NCI-H187 treated with DMSO at 0.1 percent for 48 hours (cell line): ENCODE measurements around the gene LITAF.
"Not testable (repeated sequence)": the region's sequence is repeated elsewhere in the genome, so short reads cannot be mapped to it uniquely, and the experiment has no call there.

Experiments
- DNase-seq: peaks from one replicate; lab custom pipeline; 2025; lab: John Stamatoyannopoulos, UW

Gene LITAF

DNA sequence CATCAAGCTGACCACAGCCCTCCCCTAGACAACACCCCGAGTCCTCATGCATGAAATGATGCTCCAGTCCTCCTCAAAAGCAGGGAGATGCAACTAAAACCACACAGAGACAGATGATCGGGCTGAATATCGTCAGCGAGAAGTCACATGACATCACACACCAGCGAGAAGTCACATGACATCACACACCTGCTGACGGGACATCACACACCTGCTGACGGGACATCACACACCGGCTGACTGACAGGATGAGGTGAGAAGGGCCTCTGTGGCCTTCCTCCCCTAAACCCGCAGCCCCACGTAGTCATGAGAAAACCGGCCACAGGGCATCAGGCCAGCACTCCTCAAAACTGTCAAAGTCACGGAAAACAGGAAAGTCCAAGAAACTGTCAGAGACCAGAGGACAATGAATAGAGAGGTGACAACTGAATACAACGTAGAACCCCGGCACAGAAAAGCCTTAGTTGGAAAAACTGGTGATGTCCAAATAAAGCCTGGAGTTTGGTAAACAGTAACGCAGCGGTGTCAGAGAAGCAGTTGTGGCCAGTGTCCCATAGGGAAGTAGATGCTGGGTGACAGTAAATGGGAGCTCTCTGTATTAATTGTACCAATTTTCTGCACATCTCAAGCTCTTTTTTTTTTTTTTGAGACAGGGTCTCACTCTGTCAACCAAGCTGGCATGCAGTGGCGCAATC is 14.3 kb downstream of the LITAF start:
- DNase-seq = no peak

DNA sequence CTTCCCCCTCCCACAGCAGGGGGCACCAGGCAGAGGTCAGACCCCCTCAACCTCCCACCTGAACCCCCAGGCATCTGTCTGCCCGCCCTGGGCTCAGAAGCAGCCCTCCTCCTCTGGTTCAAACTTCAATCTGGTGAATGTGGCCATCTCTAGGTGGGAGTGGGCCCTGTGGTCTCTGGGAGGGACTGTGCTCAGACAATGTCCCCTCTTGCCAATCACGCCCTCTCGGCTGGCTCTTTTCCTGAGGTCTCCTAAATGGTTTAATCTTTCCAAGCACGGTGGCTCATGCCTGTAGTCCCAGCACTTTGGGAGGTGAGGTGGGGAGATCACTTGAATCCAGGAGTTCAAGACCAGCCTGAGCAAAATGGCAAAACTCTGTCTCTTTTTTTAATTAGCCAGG is 15.2 kb downstream of the LITAF start:
- no peak for DNase-seq

DNA sequence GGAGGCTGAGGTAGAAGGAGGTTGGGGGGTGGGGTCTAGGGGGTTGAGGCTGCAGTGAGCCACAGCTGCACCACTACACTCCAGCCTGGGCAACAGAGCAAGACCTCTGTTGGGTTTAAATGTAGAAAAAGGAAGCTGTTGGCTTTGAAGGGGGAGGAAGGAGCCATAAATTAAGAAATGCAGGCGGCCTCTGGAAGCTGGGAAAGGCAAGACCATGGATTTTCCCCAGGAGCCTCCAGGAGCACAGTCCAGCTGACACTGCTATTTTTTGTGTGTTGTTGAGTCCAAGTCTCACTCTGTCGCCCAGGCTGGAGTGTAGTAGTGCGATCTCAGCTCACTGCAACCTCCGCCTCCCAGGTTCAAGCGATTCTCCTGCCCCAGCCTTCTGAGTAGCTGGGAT is 15.9 kb downstream of the LITAF start:
- DNase-seq = no peak

DNA sequence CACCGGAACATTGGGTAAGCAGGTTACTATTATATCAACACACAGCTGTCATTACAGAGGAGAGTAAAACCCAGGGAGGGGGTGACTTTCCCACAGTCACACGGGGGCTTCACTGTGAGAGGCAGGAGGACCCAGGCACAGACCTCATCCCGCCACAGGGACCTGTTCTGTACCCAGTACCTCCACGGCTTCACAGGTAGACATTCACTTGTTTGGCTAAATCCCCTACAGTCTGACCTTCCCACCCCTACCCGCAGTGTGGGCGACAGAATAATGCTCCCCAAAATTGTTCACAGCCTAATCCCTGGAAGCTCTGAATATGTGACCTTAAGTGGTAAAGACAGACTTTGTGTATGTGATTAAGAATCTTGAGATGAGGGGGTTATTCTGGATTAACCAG is 16.5 kb downstream of the LITAF start:
- DNase-seq = no peak

DNA sequence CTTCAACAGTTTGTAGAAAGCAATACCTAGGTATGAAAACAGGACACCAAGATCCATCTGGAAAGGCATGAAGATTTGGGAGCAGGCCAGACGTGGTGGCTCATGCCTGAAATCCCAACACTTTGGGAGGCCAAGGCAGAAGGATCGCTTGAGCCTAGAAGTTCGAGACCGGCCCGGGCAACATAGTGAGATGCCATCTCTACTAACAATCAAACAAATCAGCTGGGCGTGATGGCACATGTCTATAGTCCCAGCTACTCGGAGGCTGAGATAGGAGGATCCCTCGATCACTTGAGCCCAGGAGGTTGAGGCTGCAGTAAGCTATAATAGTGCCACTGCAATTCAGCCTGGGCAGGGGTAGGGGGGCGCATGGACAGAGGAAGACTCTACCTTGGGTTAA is 20.3 kb downstream of the LITAF start:
- DNase-seq = no peak

DNA sequence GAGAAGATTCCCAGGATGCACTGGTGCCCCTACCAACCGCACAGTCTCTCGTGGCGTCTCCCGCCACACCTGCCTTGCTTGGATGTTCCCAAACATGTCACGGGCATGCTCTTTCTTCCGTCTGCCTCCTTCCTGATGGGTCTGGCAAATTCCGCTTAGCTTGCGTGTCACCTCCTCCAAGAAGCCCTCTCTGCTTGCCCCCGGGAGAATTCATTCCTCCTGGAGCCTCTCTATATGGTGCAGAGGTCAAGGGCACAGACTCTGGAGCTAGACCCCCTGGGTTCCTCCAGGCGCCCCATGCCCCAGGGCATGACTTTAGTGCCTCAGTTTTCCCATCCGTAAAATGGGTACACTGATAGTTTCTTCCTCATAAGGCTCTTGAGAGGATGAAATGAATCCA is 21.1 kb downstream of the LITAF start:
- DNase-seq = no peak

DNA sequence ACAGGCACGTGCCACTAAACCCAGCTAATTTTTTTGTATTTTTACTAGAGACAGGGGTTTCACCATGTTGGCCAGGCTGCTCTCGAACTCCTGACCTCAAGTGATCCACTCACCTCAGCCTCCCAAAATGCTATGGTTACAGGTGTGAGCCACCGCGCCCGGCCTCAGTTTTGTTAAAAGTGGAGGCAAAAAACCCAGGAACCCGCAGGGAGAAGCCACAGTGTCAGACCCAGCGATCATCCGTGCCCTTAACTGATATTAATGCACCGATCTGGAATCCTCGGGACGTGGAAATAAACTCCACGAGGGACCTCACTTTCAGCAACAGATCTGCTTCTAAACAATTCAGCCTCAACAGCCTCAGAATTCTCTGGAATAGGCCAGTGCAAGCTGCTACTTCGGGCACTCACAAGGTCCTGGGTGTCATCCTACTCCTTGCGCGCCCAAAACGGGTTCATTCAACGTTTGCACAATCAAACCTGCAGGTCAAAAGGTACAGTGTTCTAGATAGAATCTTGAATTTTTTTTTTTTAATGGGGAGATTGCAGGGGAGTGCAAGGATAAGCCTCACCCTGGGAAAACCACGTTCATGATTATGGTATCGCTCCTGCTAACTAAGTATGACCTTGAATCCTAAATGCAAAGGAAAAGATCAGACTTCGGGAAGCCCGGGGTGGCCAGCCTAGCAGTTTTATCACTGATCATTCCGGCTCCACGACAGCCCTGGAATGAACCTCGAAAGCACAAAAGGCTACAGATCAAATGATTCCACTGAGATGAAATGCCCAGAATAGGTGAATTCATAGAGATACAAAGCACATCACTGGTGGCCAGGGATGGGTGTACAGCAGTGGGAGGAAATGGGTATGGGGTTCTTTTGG is 22.4 kb downstream of the LITAF start:
- DNase-seq = no peak

DNA sequence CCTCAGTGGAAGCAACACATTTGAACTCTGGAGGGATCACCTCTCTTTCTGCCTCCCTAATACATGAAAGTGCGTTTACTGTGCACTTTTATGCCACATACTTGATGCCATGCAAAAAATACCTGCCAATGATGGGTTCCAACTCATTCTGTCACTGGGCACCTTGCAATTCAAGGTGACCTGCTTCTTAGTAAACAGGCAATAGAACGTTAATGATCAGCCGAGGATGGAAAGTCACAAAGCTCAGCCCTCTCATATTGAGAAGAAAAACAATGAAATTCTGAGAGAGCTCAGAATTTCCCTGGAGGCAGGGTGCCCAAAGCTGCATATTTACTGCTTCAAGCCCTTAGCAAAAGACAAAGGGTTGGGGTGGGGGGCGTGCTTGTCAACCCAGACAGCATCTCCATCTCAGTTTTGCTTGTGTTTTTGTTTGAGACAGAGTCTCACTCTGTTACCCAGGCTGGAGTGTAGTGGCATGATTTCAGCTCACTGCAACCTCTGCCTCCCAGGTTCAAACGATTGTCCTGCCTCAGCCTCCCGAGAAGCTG is 23.2 kb downstream of the LITAF start:
- no peak for DNase-seq

DNA sequence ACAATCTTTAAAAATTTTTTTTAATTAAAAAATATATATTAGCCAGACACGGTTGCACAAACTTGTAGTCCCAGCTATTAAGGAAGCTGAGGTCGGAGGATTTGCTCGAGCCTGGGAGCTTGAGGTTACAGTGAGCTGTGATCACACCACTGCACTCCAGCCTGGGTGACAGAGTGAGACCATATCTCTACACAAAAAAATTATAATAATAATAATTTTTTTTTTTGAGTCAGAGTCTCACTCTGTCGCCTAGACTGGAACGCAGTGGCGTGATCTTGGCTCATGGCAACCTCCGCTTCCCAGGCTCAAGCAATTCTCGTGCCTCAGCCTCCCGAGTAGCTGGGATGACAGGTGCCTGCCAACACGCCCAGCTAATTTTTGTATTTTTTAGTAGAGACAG is 23.8 kb downstream of the LITAF start:
- DNase-seq = no peak

DNA sequence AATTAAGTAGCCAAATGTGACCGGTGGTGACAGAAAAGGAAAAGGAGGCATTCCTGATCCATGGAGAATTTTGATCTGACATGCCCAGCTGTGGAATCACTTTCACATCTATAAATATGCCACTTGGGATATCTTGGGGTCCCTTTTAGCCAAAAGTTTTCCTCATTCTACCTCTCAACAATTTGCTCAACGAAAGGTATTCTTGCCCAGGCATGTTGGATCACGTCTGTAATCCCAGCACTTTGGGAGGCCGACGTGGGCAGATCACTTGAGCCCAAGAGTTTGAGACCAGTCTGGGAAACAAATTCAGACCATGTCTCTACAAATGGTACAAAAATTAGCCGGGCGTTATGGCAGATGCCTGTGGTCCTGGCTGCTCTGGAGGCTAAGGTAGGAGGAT is 24.3 kb downstream of the LITAF start:
- no peak for DNase-seq

DNA sequence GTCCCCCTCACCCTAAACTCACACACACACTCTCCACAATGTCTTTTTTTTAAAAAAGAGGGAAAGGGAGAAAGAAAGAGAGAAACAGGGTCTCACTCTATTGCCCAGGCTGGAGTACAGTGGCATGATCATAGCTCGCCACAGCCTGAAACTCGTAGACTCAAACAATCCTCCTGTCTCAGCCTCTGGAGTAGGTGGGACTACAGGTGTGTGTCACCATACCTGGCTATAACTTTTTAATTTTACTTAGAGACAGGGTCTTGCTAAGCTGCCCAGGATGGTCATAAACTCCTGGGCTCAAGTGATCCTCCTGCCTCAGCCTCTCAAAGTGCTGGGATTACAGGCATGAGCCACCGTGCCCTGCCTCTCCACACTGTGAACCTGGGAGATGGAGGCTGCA is 24.9 kb downstream of the LITAF start:
- no peak for DNase-seq

DNA sequence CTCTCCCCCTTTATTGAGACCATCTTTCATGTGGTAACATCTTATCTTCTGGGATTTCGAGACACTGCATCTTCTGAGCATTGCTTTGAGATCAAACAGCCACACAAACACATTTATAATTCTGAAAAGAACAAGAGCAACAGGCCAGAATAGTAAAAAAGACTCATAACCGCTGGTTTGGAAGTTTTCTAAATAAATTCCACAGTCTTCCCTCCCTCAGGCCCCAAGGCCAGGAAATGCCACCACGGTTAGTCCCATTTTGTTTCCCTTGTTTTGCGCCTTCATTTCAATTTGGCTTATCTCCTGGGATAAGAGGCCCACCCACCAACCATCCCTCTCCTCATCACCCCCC is 25.3 kb downstream of the LITAF start:
- no peak for DNase-seq

DNA sequence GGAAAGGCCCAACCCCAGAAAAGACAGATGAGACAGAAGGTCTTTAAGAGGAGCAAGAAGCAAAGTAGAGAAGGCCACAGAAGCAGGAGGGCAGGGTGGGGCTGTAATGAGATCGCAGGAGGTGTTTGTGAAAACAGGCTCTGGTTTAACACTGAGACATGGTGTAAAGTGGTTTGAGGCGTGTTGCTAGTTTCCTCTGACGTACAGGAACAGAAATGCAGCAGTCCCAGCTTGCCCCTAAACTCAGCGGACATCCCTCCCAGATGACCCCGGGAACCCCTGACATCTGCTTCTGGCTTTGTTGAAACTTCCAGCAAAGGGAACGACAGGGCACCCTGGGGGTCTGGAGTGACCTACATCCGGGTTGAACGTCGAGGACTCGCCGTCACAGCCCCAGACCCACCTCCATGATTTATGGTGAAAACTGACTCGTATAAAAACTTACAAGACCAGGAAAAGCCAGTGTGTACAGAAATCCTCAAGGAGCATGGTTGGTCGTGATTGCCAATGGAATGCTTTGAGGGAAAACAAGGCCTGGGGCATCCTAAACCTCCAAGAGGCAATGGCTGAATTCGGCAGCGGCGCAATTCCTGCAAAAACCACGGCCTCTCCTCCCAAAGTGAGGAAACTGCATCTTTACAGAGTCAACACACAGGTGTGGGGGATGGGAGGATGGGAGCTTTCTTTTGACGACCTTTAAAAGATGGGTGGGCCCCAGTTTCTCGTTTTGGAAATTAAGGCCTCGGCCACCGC is 25.8 kb downstream of the LITAF start:
- no peak for DNase-seq

DNA sequence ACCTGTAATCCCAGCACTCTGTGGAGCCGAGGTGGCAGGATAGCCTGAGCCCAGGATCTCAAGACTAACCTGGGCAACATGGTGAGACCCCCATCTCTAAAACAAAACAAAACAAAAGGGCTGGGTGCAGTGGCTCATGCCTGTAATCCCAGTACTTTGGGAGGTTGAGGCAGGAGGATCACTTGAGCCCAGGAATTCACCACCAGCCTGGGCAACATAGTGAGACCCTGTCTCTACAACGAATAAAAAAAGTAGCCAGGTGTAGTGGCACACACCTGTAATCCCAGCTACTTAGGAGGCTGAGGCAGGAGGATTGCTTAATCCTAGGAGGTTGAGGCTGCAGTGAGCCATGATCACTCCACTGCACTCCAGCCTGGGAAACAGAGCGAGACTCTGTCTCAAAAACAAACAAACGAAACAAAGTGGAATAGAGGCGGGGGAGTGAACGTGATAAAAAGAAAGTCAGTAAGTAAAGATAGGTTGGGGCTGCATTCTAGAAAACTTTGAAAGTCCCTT is 28.4 kb downstream of the LITAF start:
- DNase-seq = not testable (repeated sequence)

DNA sequence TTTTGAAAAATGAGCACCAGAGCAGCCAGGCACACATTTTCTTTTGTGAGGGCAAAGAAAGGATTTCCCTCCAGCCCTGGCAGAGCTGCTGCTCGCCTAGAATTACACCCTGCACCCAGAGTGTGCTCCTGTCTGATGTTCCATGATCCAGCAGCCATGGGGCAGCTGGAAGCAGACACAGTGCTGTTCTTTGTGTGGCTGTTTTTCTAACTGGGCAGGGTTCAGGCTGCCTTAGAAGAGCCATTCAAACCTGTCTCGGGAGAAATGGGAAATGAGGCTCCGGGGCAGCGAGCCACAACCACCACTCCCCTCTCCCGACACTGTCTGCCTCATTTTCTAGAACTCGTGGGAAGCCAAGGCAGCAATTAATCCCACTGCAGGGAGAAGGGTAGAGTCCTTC is 28.9 kb downstream of the LITAF start:
- DNase-seq = no peak

DNA sequence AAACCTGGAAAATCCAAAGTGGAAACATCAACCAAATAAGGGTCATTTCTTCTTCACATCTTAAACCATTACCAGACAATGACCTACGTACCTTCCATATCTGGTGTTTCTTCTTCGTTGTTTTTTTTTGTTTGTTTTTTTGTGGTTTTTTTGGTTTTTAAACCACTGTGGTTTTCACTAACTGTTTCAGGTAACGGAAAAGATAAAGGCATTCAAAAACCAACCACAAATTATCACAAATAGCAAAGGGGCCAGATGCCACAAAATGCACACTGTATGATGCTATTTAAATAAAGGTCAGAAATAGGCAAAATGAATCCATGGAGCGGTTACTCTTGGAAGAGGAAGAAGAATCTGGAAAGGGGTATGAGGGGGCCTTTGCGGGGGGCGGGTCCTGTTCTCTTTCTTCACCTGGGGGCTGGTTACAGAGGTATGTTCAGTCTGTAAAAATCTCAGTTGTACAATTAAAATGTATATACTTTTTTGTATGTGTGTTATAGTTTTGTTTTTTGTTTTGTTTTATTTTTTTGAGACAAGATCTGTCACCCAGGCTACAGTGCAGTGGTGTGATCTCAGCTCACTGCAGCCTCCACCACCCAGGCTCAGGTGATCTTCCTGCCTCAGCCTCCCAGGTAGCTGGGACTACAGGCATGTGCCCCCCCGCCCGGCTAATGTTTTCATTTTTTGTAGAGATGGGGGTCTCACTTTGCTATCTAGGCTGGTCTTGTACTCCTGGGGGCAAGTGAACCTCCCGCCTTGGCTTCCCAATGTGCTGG is 29.6 kb downstream of the LITAF start:
- DNase-seq = no peak

DNA sequence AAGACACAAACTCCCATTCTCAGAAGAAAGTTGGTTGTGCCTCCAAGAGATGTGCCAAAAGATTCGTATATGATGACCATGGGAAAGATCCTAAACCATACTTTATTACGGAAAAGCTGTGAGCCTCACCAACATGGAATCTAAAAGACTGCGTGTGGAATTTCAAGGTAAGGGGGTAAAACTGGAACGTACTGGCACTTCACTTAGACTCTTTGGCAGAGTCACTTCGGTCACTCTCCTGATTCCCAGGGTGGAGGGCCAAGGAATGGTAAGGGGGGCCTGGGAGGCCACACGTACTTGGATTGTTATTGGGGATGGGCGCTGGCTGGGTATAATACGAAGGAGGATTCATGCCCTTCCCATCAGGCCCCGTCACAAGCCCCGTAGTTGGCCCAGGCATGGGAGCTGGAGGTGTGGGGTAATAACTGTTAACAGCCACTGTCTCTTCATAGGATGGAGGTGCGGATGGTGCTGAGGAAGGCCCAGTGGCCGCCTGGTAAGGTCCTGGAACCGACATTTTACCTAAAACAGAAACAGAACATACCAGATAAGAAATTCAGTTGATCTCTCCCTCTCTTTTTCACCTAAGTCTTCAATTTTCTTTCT is 30.4 kb downstream of the LITAF start:
- no peak for DNase-seq

DNA sequence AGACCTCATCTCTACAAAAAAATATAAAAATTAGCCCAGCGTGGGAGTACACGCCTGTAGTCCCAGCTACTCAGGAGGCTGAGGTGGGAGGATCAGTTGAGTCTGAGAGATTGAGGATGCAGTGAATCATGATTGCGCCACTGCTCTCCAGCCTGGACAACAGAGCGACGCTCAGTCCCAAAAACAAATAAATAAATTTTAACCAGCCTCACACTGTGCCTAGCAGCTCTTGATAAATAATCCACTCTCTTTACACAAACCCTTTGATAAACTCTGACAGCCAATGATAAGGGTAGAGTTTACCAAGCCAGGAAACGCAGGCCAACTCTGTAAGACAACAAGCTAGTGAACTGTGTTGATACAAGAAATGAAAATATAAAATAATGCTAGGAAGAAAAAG is 32.7 kb downstream of the LITAF start:
- no peak for DNase-seq

DNA sequence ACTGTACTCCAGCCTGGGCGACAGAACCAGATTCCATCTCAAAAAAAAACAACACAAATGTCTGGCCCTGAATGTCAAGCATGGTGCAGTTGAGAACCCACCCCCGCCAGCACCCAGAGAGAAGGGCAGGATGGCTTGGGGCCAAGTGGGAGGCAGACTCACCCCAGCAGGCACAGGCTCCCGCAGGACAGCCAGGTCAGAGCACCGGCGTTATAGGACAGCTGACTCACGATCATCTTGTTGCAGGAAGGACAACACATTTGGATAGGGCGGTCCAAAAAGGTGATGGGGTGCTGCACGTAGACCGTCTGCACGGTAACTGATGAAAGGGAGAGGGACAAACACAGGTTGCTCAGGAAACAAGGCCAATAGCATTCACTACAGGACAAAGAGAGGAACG is 33.3 kb downstream of the LITAF start:
- DNase-seq = no peak

DNA sequence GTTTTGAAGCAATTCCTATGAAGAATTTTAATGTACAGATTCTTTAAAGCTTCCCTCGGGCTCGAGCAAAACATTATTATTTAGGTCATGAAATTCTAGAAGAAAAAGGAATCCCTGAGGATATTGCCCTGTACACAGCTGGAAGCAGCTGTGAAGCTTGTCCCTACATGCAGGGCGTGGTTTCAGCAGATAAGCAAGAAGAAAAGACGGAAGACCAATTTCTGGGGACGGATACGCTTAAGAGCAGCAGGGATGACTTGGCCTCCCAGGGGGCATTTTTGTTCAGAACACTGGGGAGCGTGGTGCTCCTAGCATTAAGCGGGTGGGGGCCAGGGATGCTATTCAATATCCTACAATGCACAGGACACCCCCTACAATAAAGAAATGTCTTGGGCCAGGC is 34.3 kb downstream of the LITAF start:
- no peak for DNase-seq

DNA sequence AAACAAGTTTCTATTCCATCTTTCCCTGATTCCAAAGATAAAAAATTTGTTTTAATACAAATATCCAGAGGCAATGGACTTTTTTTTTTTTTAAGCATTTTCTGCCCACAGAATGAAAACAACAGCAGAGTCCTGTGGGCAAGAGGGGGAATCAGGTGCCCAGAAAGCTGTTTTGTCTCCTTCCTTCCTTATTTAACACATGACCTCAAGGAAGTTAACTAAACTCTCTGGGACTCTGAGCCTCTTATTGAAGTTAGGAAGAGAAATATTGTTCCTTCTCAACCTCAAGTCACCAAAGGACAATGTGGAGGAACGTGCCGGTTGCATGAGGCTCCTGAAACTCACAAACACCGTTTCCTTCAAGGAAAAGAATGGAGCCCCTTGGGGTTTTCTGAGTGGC is 34.9 kb downstream of the LITAF start:
- no peak for DNase-seq
